Measurements from ENCODE around the gene CFAP221.

DNA sequence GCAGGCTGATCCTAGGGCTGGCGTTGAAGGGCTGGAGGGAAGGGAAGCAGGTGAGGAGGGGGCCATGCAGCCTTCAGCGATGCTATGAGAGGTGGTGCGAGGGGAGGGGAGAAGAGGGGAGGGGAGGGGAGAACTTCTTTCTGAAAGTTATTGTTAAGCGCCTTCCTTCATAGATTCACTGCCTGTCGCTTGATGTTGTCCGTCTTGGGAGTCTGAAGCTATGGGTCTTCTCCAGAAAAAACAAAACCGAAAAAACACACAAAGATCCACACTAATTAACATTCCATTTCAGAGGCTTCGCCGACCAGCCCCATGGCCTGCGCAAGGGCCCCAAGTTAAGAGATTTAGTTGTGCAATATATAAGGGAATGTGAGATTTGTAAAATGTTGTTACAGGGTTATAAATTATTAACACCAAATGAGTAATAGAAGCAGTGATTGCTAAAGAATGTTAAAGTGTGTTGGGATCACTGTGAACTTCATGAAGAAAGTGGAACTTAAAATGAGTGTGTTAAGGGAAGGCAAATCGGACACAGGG, 758 bp downstream of the CFAP221 start:
- TF ChIP-seq FOS (IDR thresholded peaks at IDR 0.05; ENCODE audit: borderline replicate concordance, extremely low read depth, insufficient read length) (no peak), JUND (IDR thresholded peaks at IDR 0.05; ENCODE audit: low read depth, low read length) (no peak), POLR2AphosphoS5 (IDR thresholded peaks at IDR 0.05; ENCODE audit: low read length) (no peak), ASH2L (IDR thresholded peaks at IDR 0.05; ENCODE audit: borderline replicate concordance, low read depth) (no peak), TAF1 (IDR thresholded peaks at IDR 0.05; ENCODE audit: borderline replicate concordance, low read depth, low read length) (no peak), CHD2 (IDR thresholded peaks at IDR 0.05; ENCODE audit: borderline replicate concordance, low read depth, low read length) (no peak), PAX5 (IDR thresholded peaks at IDR 0.05; ENCODE audit: borderline replicate concordance, low read depth, low read length) (no peak), CREM (IDR thresholded peaks at IDR 0.05; ENCODE audit: low read depth) (no peak)
- TF ChIP-seq, protein P1, sequence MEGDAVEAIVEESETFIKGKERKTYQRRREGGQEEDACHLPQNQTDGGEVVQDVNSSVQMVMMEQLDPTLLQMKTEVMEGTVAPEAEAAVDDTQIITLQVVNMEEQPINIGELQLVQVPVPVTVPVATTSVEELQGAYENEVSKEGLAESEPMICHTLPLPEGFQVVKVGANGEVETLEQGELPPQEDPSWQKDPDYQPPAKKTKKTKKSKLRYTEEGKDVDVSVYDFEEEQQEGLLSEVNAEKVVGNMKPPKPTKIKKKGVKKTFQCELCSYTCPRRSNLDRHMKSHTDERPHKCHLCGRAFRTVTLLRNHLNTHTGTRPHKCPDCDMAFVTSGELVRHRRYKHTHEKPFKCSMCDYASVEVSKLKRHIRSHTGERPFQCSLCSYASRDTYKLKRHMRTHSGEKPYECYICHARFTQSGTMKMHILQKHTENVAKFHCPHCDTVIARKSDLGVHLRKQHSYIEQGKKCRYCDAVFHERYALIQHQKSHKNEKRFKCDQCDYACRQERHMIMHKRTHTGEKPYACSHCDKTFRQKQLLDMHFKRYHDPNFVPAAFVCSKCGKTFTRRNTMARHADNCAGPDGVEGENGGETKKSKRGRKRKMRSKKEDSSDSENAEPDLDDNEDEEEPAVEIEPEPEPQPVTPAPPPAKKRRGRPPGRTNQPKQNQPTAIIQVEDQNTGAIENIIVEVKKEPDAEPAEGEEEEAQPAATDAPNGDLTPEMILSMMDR (IDR thresholded peaks at IDR 0.05 in 2 of 3, conservative IDR thresholded peaks at IDR 0.05 in 1 of 3; ENCODE audit: control insufficient read depth in 2 of 3, extremely low read depth in 1 of 3, insufficient read depth in 1 of 3, low read depth in 3 of 3, low read length in 3 of 3) = no peak
